H1 (cell line): ENCODE results near the gene TMEM209. TPM values are rescaled to one million over a fixed set of nuclear protein-coding genes. Genes with fewer than 3 reads are reported as not detected.

ENCODE experiments used
- CTCF ChIA-PET: fragments of 300-600 bp; sonication (Branson Sonifier 250); formaldehyde crosslinking; loops from one replicate; lab custom pipeline; 2021; ENCODE audit not compliant: partially characterized antibody; lab: Charles Lee
- POLR2A ChIA-PET: fragments of 300-600 bp; sonication (Branson Sonifier 250); formaldehyde crosslinking; loops from one replicate; lab custom pipeline; 2021; ENCODE audit warnings: inconsistent platforms; ENCODE audit not compliant: partially characterized antibody; lab: Charles Lee
- DNase-seq, 2 experiments: peaks; one replicate each; pipeline versions ENCODE4 v3.0.0 to v3.0.0-alpha.2; 2010 to 2022; ENCODE audit warnings: low spot score in 2 of 2, low read depth in 1 of 2, mixed read lengths in 1 of 2
- FAIRE-seq: peaks from 2 replicates; lab custom pipeline; 2011; peaks lifted over from hg19 to GRCh38; lab: Jason Lieb, UNC
- H2AFZ ChIP-seq: 2 replicates; pipeline ENCODE4 v1.8.1; 2012; ENCODE audit warnings: low read length, inconsistent platforms
- H2AK5ac ChIP-seq: 2 replicates; pipeline ENCODE4 v1.6.1; 2013; ENCODE audit warnings: low read depth, low read length
- H2BK120ac ChIP-seq: replicated peaks from 2 replicates; pipeline ENCODE3; 2013; ENCODE audit warnings: low read depth, low read length, inconsistent platforms
- H2BK12ac ChIP-seq: 2 replicates; pipeline ENCODE4 v1.6.1; 2013; ENCODE audit warnings: low read depth, low read length
- H2BK15ac ChIP-seq: 2 replicates; pipeline ENCODE4 v1.6.1; 2013; ENCODE audit warnings: low read length
- H2BK20ac ChIP-seq: 2 replicates; pipeline ENCODE4 v1.6.1; 2013; ENCODE audit warnings: low read length
- H2BK5ac ChIP-seq: 2 replicates; pipeline ENCODE4 v1.6.1; 2013; ENCODE audit warnings: low read depth, low read length
- H3K14ac ChIP-seq: 2 replicates; pipeline ENCODE4 v1.6.1; 2013; ENCODE audit warnings: inconsistent platforms; ENCODE audit not compliant: insufficient read length
- H3K18ac ChIP-seq: 2 replicates; pipeline ENCODE4 v1.6.1; 2013; ENCODE audit warnings: low read length; ENCODE audit errors: extremely low read depth
- H3K23ac ChIP-seq: 2 replicates; pipeline ENCODE4 v1.6.1; 2013; ENCODE audit warnings: inconsistent platforms; ENCODE audit not compliant: insufficient read length
- H3K23me2 ChIP-seq: 2 replicates; pipeline ENCODE4 v1.6.1; 2013; ENCODE audit warnings: low read depth, low read length
- H3K27ac ChIP-seq: 2 replicates; pipeline ENCODE4 v1.6.1; 2011; ENCODE audit warnings: low read depth, low read length, inconsistent platforms
- H3K27me3 ChIP-seq, 4 experiments: replicated peaks in 1 of 4; 1 replicate in 1 of 4; 2 replicates in 3 of 4; pipeline versions ENCODE4 v1.6.1 to v1.8.1; 2011 to 2013; ENCODE audit warnings: low read length in 3 of 4, mild to moderate bottlenecking in 3 of 4, inconsistent platforms in 2 of 4, mixed read lengths in 2 of 4, moderate library complexity in 1 of 4; ENCODE audit not compliant: control insufficient read depth in 3 of 4, insufficient read depth in 3 of 4; ENCODE audit errors: extremely low read depth in 1 of 4
- H3K36me3 ChIP-seq, 4 experiments: 2 replicates each; pipeline versions ENCODE4 v1.6.1 to v1.8.1; 2011 to 2013; ENCODE audit warnings: mild to moderate bottlenecking in 4 of 4, low read length in 3 of 4, moderate library complexity in 2 of 4, control low read depth in 1 of 4, inconsistent platforms in 1 of 4; ENCODE audit not compliant: insufficient read depth in 4 of 4, control insufficient read depth in 2 of 4
- H3K4ac ChIP-seq: replicated peaks from 2 replicates; pipeline ENCODE3; 2013; ENCODE audit warnings: low read length, low read depth, mixed read lengths, inconsistent platforms; ENCODE audit not compliant: insufficient read length
- H3K4me1 ChIP-seq, 4 experiments: replicated peaks in 1 of 4; 1 replicate in 1 of 4; 2 replicates in 3 of 4; pipeline versions ENCODE4 v1.6.1 to v1.8.1; 2011 to 2013; ENCODE audit warnings: low read length in 3 of 4, inconsistent platforms in 2 of 4, mixed read lengths in 1 of 4; ENCODE audit not compliant: insufficient read depth in 4 of 4, control insufficient read depth in 3 of 4
- H3K4me2 ChIP-seq, 2 experiments: 2 replicates each; pipeline versions ENCODE4 v1.6.1 to v1.8.1; 2011 to 2013; ENCODE audit warnings: low read depth in 2 of 2, low read length in 2 of 2, control low read depth in 1 of 2, inconsistent platforms in 1 of 2, mild to moderate bottlenecking in 1 of 2; ENCODE audit not compliant: insufficient read depth in 1 of 2
- H3K4me3 ChIP-seq, 4 experiments: fragments of 200-600, 300-600 bp in 1 of 4; sonication (generic), shearing (Covaris generic), sonication (Bioruptor Twin) in 1 of 4; 2 replicates each; pipeline versions ENCODE4 v1.5.1 to v1.8.1; 2011 to 2016; ENCODE audit warnings: low read length in 4 of 4, low read depth in 3 of 4, control low read depth in 2 of 4, inconsistent platforms in 2 of 4, mild to moderate bottlenecking in 2 of 4, mixed read lengths in 1 of 4, moderate library complexity in 1 of 4; ENCODE audit not compliant: insufficient read depth in 2 of 4; ENCODE audit errors: extremely low read depth in 1 of 4
- H3K56ac ChIP-seq: replicated peaks from 2 replicates; pipeline ENCODE3; 2013; ENCODE audit warnings: low read depth, mild to moderate bottlenecking, mixed read lengths, low read length, inconsistent platforms; ENCODE audit not compliant: insufficient read length
- H3K79me1 ChIP-seq: 2 replicates; pipeline ENCODE4 v1.6.1; 2013; ENCODE audit warnings: low read depth, low read length, control low read depth
- H3K79me2 ChIP-seq, 2 experiments: 2 replicates each; pipeline versions ENCODE4 v1.6.1 to v1.8.1; 2012 to 2013; ENCODE audit warnings: low read length in 2 of 2, mild to moderate bottlenecking in 2 of 2, inconsistent platforms in 1 of 2; ENCODE audit not compliant: insufficient read depth in 2 of 2, control insufficient read depth in 1 of 2
- H3K9ac ChIP-seq, 4 experiments: replicated peaks in 1 of 4; 1 replicate in 1 of 4; 2 replicates in 3 of 4; pipeline versions ENCODE4 v1.6.1 to v1.8.1; 2011 to 2013; ENCODE audit warnings: low read depth in 3 of 4, low read length in 3 of 4, control low read depth in 2 of 4, mild to moderate bottlenecking in 2 of 4, moderate library complexity in 2 of 4, inconsistent platforms in 1 of 4; ENCODE audit errors: extremely low read depth in 1 of 4
- H3K9me3 ChIP-seq, 2 experiments: 2 replicates each; pipeline versions ENCODE4 v1.6.1 to v1.8.1; 2012 to 2013; ENCODE audit warnings: mild to moderate bottlenecking in 2 of 2, moderate library complexity in 2 of 2, control low read depth in 1 of 2, inconsistent platforms in 1 of 2, low read depth in 1 of 2, low read length in 1 of 2, mixed read lengths in 1 of 2; ENCODE audit not compliant: insufficient read depth in 2 of 2
- H4K20me1 ChIP-seq, 2 experiments: replicated peaks in 1 of 2; 2 replicates each; pipeline versions ENCODE3 to v1.8.1; 2011 to 2013; ENCODE audit warnings: inconsistent platforms in 2 of 2, low read length in 2 of 2, mild to moderate bottlenecking in 1 of 2; ENCODE audit not compliant: insufficient read depth in 2 of 2, control insufficient read depth in 1 of 2
- H4K5ac ChIP-seq: 2 replicates; pipeline ENCODE4 v1.6.1; 2013; ENCODE audit warnings: low read length, low read depth, mixed read lengths, inconsistent platforms; ENCODE audit not compliant: insufficient read length
- H4K8ac ChIP-seq: 2 replicates; pipeline ENCODE4 v1.8.0; 2013; ENCODE audit warnings: mild to moderate bottlenecking, moderate library complexity, low read length, inconsistent platforms; ENCODE audit not compliant: insufficient read depth; ENCODE audit errors: extremely low read depth
- H4K91ac ChIP-seq: replicated peaks from 2 replicates; pipeline ENCODE3; 2013; ENCODE audit warnings: low read length, mixed read lengths, inconsistent platforms; ENCODE audit not compliant: insufficient read length
- CHD1 ChIP-seq: IDR thresholded peaks from 2 replicates; pipeline ENCODE4 v1.6.1; 2012; ENCODE audit warnings: low read depth, low read length, improper control_type of control experiment
- HDAC6 ChIP-seq: IDR thresholded peaks from one replicate; pipeline ENCODE4 v1.7.1; 2012; ENCODE audit warnings: low read depth, mild to moderate bottlenecking, inconsistent platforms, low read length, moderate library complexity
- POLR2A ChIP-seq, 2 experiments: IDR thresholded peaks; 1 replicate in 1 of 2; 2 replicates in 1 of 2; pipeline ENCODE4 v1.6.1; 2011; ENCODE audit warnings: low read depth in 2 of 2, low read length in 2 of 2, mild to moderate bottlenecking in 2 of 2; ENCODE audit errors: control extremely low read depth in 1 of 2
- WGBS, 2 experiments: shearing (Covaris generic) in 1 of 2; methylation state at CpG; one replicate each; pipeline versions ENCODE4 v1.1.6 to v1.1.7; 2013 to 2015; ENCODE audit warnings: low lambda C conversion rate in 2 of 2, mixed read lengths in 2 of 2, inconsistent platforms in 1 of 2, low coverage in 1 of 2, missing lambda C conversion rate in 1 of 2; ENCODE audit not compliant: insufficient replicate concordance in 2 of 2, insufficient coverage in 1 of 2, insufficient read length in 1 of 2; ENCODE audit errors: extremely low coverage in 1 of 2, missing lambda C conversion rate in 1 of 2; 5-methylcytosine and 5-hydroxymethylcytosine counted together
- polyA plus RNA-seq, 7 experiments: library from polyadenylated mRNA; depleted of rRNA in 3 of 7; stranded (reverse) in 5 of 7; unstranded in 2 of 7; fragments of >200 nt in 5 of 7; fragments of 200-250 nt in 2 of 7; gene quantifications; 1 replicate in 5 of 7; 2 replicates in 1 of 7; 4 replicates in 1 of 7; pipeline versions ENCODE4 v1.2.1 to v1.2.3, GENCODE V29; 2011 to 2013; ENCODE audit warnings: missing spikeins in 2 of 7, mixed read lengths in 2 of 7
- total RNA-seq: library from RNA; stranded (reverse); fragmentation: NEBNext Ultra II Directional; extraction: Animal tissue kit (Norgen Biotek cat#: 25700); gene quantifications from 2 replicates; pipeline ENCODE4 v1.2.1, GENCODE V29; 2021

Gene TMEM209
- total and polyA plus RNA-seq, 2 of the 8 experiments (the other 6 are each of a cell fraction or from before 2014, with no cell fraction given), result 28.5 to 30.5 TPM

- Histone ChIP-seq H4K20me1 (peaks cover 0 to 2% of the 10 kb centered on the region in 2 experiments), H3K14ac (no peak overlapping the region), H4K5ac (no peak overlapping the region), H2AK5ac (no peak overlapping the region), H3K79me1 (no peaks in the 10 kb centered on the region), H3K9ac (no peak overlapping the region), H2BK15ac (no peak overlapping the region; the same call in 1 of the 2 replicates), H3K56ac (no peak overlapping the region), H2BK120ac (no peak overlapping the region), H3K18ac (no peak overlapping the region), H3K4me3 (no peak overlapping the region), H2BK5ac (no peak overlapping the region), H3K27ac (no peak overlapping the region), H3K4me2 (no peak overlapping the region), H2BK12ac (peak overlapping the region; percentile 5; the same call in 1 of the 2 replicates), H3K27me3 (peaks cover 0 to 13% (median 8%) of the 10 kb centered on the region in 4 experiments; a peak in 5 of 7 replicates), H2BK20ac (no peak overlapping the region), H2AFZ (no peak overlapping the region), H3K4me1 (peaks cover 0 to 15% (median 13%) of the 10 kb centered on the region in 4 experiments; a peak in 6 of 7 replicates), H4K8ac (no peak overlapping the region), H3K36me3 (no peaks in the 10 kb centered on the region), H3K23ac (no peak overlapping the region), H4K91ac (no peak overlapping the region), H3K79me2 (no peaks in the 10 kb centered on the region), H3K4ac (no peak overlapping the region), H3K23me2 (peaks cover 6% of the 10 kb centered on the region; the same call in 1 of the 2 replicates), H3K9me3 (no peaks in the 10 kb centered on the region)
- DNase-seq (peak in 1 of 2 experiments; percentile 41), FAIRE-seq (no peak)
- ChIA-PET POLR2A (interaction anchor here (0.6 to 3.0 kb wide), 7 partner anchors 11 to 344 kb away, joined by 3 to 12 read pairs (median 5); partner anchors contain the start of gene TMEM209), CTCF (interaction anchor here (0.6 to 1.8 kb wide), 7 partner anchors 9 to 322 kb away, joined by 3 to 12 read pairs (median 4); no protein-coding TSS in a partner anchor)
- no peak for TF ChIP-seq CHD1
- TF ChIP-seq HDAC6, result no peak
- TF ChIP-seq POLR2A (IDR thresholded peaks at IDR 0.05; ENCODE audit: control extremely low read depth in 1 of 2, low read depth in 2 of 2, low read length in 2 of 2), result no peak
- WGBS, 2 experiments, result 91% methylated on average over 14 of the region's 14 CpGs; no CpG with 5 or more reads in 1 of the 2 experiments
Measured at GRCh38 chr7:130142654-130143333, 62.4 kb downstream of the TMEM209 start.
